Measurements from ENCODE around the gene EIF6.

- TF ChIP-seq, protein P1, sequence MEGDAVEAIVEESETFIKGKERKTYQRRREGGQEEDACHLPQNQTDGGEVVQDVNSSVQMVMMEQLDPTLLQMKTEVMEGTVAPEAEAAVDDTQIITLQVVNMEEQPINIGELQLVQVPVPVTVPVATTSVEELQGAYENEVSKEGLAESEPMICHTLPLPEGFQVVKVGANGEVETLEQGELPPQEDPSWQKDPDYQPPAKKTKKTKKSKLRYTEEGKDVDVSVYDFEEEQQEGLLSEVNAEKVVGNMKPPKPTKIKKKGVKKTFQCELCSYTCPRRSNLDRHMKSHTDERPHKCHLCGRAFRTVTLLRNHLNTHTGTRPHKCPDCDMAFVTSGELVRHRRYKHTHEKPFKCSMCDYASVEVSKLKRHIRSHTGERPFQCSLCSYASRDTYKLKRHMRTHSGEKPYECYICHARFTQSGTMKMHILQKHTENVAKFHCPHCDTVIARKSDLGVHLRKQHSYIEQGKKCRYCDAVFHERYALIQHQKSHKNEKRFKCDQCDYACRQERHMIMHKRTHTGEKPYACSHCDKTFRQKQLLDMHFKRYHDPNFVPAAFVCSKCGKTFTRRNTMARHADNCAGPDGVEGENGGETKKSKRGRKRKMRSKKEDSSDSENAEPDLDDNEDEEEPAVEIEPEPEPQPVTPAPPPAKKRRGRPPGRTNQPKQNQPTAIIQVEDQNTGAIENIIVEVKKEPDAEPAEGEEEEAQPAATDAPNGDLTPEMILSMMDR (IDR thresholded peaks at IDR 0.05), result no peak
- TF ChIP-seq POLR2AphosphoS5 (IDR thresholded peaks at IDR 0.05), result no peak
- no peak for TF ChIP-seq POLR2A (IDR thresholded peaks at IDR 0.05)
- no peak for TF ChIP-seq EP300 (IDR thresholded peaks at IDR 0.05)
Observed at GRCh38 chr20:35243986-35244385, 40.6 kb downstream of the EIF6 start.
